HG02678 (cell line): ENCODE data around the gene GTF2F1.
"Not testable (repeated sequence)": the region's sequence is repeated elsewhere in the genome, so short reads cannot be mapped to it uniquely, and the experiment has no call there.

Source experiments
- ATAC-seq: cut with Tn5 transposase; IDR thresholded peaks from one replicate; pipeline ENCODE4 v1.9.1; 2021; ENCODE audit warnings: mild to moderate bottlenecking, moderate library complexity; ENCODE audit not compliant: unreplicated experiment

Gene GTF2F1

GRCh38 chr19:6417713-6418561, 25.0 kb upstream of the GTF2F1 start:
- no peak for ATAC-seq

GRCh38 chr19:6416658-6417405, 23.9 kb upstream of the GTF2F1 start:
- ATAC-seq, result no peak

GRCh38 chr19:6415591-6416190, 22.7 kb upstream of the GTF2F1 start:
- no peak for ATAC-seq

- no peak for ATAC-seq
These were observed 22.0 kb upstream of the GTF2F1 start for GRCh38 chr19:6414793-6415590.

- no peak for ATAC-seq
These were observed 21.0 kb upstream of the GTF2F1 start for GRCh38 chr19:6413721-6414643.

- no peak for ATAC-seq
These were observed 20.3 kb upstream of the GTF2F1 start for GRCh38 chr19:6413291-6413690.

- no peak for ATAC-seq
These were observed 19.6 kb upstream of the GTF2F1 start for GRCh38 chr19:6412447-6413091.

- ATAC-seq, result no peak
These were observed 19.1 kb upstream of the GTF2F1 start for GRCh38 chr19:6412061-6412446.

- ATAC-seq, result no peak
These were observed 16.4 kb upstream of the GTF2F1 start for GRCh38 chr19:6409346-6409745.

- no peak for ATAC-seq
These were observed 13.4 kb upstream of the GTF2F1 start for GRCh38 chr19:6406401-6406800.

- no peak for ATAC-seq
These were observed 10.1 kb upstream of the GTF2F1 start for GRCh38 chr19:6402837-6403608.

- ATAC-seq, result no peak
These were observed 9.1 kb upstream of the GTF2F1 start for GRCh38 chr19:6402058-6402457.

GRCh38 chr19:6400062-6400944, 7.3 kb upstream of the GTF2F1 start:
- not testable (repeated sequence) for ATAC-seq

GRCh38 chr19:6396305-6396704, 3.3 kb upstream of the GTF2F1 start:
- no peak for ATAC-seq

- no peak for ATAC-seq
These were observed 1.9 kb upstream of the GTF2F1 start for GRCh38 chr19:6394831-6395230.

GRCh38 chr19:6393983-6394412, 1.0 kb upstream of the GTF2F1 start:
- no peak for ATAC-seq

GRCh38 chr19:6392221-6393073, 517 bp downstream of the GTF2F1 start:
- ATAC-seq, result no peak
